Endothelial cell of umbilical vein (primary cell): ENCODE measurements around the gene BRICD5. TPM values are rescaled to one million over a fixed set of nuclear protein-coding genes. Genes with fewer than 3 reads are reported as not detected.

Source experiments
- BruUV-seq: library from RNA; stranded (reverse); fragments of 400-500 nt; replicated peaks from 2 replicates; lab custom pipeline; 2021; lab: Mats Ljungman, UMichigan
- CTCF ChIA-PET: fragments of 300-600, 350-600 bp; sonication (Branson Sonifier 250); formaldehyde crosslinking; loops from one replicate; lab custom pipeline; 2021; ENCODE audit warnings: antibody characterized with exemption, inconsistent platforms; lab: Charles Lee
- POLR2A ChIA-PET: fragments of 300-600, 350-600 bp; sonication (Branson Sonifier 250); formaldehyde crosslinking; loops from one replicate; lab custom pipeline; 2021; ENCODE audit warnings: antibody characterized with exemption, inconsistent platforms; lab: Charles Lee
- DNase-seq: peaks from one replicate; pipeline ENCODE4 v3.0.0-alpha.2; 2011; ENCODE audit warnings: low read depth, low spot score
- FAIRE-seq: peaks from 2 replicates; lab custom pipeline; 2011; peaks lifted over from hg19 to GRCh38; lab: Jason Lieb, UNC
- H2AFZ ChIP-seq: 2 replicates; pipeline ENCODE4 v1.6.0; 2012; ENCODE audit warnings: low read depth, low read length, control low read depth, inconsistent platforms
- H3K27ac ChIP-seq: 2 replicates; pipeline ENCODE4 v1.5.1; 2011; ENCODE audit warnings: low read depth, mild to moderate bottlenecking, control low read depth, low read length, moderate library complexity; ENCODE audit not compliant: insufficient read depth
- H3K27me3 ChIP-seq, 2 experiments: 2 replicates each; pipeline versions ENCODE4 v1.6.0 to v1.6.1; 2011; ENCODE audit warnings: low read length in 2 of 2, mixed read lengths in 1 of 2; ENCODE audit not compliant: control insufficient read depth in 2 of 2, insufficient read depth in 2 of 2
- H3K36me3 ChIP-seq, 2 experiments: 2 replicates in 1 of 2; 3 replicates in 1 of 2; pipeline ENCODE4 v1.5.1; 2011; ENCODE audit warnings: low read length in 2 of 2, mild to moderate bottlenecking in 1 of 2, moderate library complexity in 1 of 2; ENCODE audit not compliant: control insufficient read depth in 2 of 2, insufficient read depth in 2 of 2; ENCODE audit errors: extremely low read depth in 1 of 2
- H3K4me1 ChIP-seq: 3 replicates; pipeline ENCODE4 v1.5.1; 2011; ENCODE audit warnings: mild to moderate bottlenecking, low read length; ENCODE audit not compliant: control insufficient read depth, insufficient read depth; ENCODE audit errors: extremely low read depth
- H3K4me2 ChIP-seq: 2 replicates; pipeline ENCODE4 v1.6.1; 2011; ENCODE audit warnings: low read length, control low read depth, mixed read lengths; ENCODE audit not compliant: insufficient read depth
- H3K4me3 ChIP-seq, 3 experiments: fragments of 200-600 bp in 1 of 3; sonication (generic), shearing (Covaris generic) in 1 of 3; replicated peaks in 1 of 3; 2 replicates each; pipeline ENCODE4 v1.5.1; 2011 to 2016; ENCODE audit warnings: control low read depth in 3 of 3, low read length in 3 of 3, mild to moderate bottlenecking in 2 of 3, inconsistent platforms in 1 of 3, low read depth in 1 of 3, moderate library complexity in 1 of 3; ENCODE audit not compliant: insufficient read depth in 1 of 3
- H3K79me2 ChIP-seq: 2 replicates; pipeline ENCODE4 v1.6.0; 2012; ENCODE audit warnings: low read length, inconsistent platforms; ENCODE audit not compliant: control insufficient read depth, insufficient read depth
- H3K9ac ChIP-seq: replicated peaks from 2 replicates; pipeline ENCODE3; 2011; ENCODE audit warnings: low read length, control low read depth; ENCODE audit not compliant: insufficient read depth; ENCODE audit errors: extremely low read depth
- H3K9me1 ChIP-seq: replicated peaks from 3 replicates; pipeline ENCODE4 v1.6.0; 2011; ENCODE audit warnings: mild to moderate bottlenecking, low read length; ENCODE audit not compliant: control insufficient read depth, insufficient read depth; ENCODE audit errors: extremely low read depth
- H3K9me3 ChIP-seq: replicated peaks from 2 replicates; pipeline ENCODE4 v1.5.1; 2012; ENCODE audit warnings: low read length, inconsistent platforms; ENCODE audit not compliant: control insufficient read depth, insufficient read depth
- H4K20me1 ChIP-seq: replicated peaks from 2 replicates; pipeline ENCODE3; 2011; ENCODE audit warnings: mild to moderate bottlenecking, low read length; ENCODE audit not compliant: control insufficient read depth, insufficient read depth; ENCODE audit errors: extremely low read depth
- CTCF ChIP-seq, 2 donors: IDR thresholded peaks; 1 replicate in 1 of 2; 2 replicates in 1 of 2; pipeline ENCODE4 v1.5.1; 2011; ENCODE audit warnings: low read length in 2 of 2, mild to moderate bottlenecking in 2 of 2, moderate library complexity in 2 of 2, control low read depth in 1 of 2, inconsistent platforms in 1 of 2, low read depth in 1 of 2; ENCODE audit not compliant: insufficient read depth in 1 of 2; ENCODE audit errors: extremely low read depth in 1 of 2
- EZH2 ChIP-seq: IDR thresholded peaks from 2 replicates; pipeline ENCODE4 v1.6.1; 2012; ENCODE audit warnings: borderline replicate concordance, low read depth, mild to moderate bottlenecking, moderate library complexity, low read length, inconsistent platforms; ENCODE audit not compliant: severe bottlenecking
- GATA2 ChIP-seq: IDR thresholded peaks from 2 replicates; pipeline ENCODE4 v1.7.0; 2011; ENCODE audit warnings: low read depth, mild to moderate bottlenecking, moderate library complexity, mixed read lengths, low read length; ENCODE audit not compliant: insufficient read length, insufficient read depth
- JUN ChIP-seq: IDR thresholded peaks from 2 replicates; pipeline ENCODE4 v1.6.1; 2011; ENCODE audit warnings: borderline replicate concordance, low read depth; ENCODE audit not compliant: insufficient read length, insufficient read depth
- MAX ChIP-seq: IDR thresholded peaks from 2 replicates; pipeline ENCODE4 v1.6.1; 2011; ENCODE audit not compliant: insufficient read depth, insufficient read length
- POLR2A ChIP-seq: IDR thresholded peaks from 2 replicates; pipeline ENCODE4 v1.6.1; 2012; ENCODE audit warnings: low read depth, mild to moderate bottlenecking, control low read depth, low read length
- POLR2AphosphoS5 ChIP-seq: IDR thresholded peaks from 2 replicates; pipeline ENCODE4 v1.6.1; 2012; ENCODE audit warnings: low read depth, mild to moderate bottlenecking, control low read depth, low read length, moderate library complexity; ENCODE audit not compliant: insufficient read depth
- dilution Hi-C: fragments of 300-500 bp; cut with MboI; formaldehyde crosslinking; loops from one replicate; pipeline ENCODE4 v1.15.0; 2019; ENCODE audit warnings: low sequenced_read_pairs; ENCODE audit not compliant: extremely low pct_ligation_motif_present
- intact Hi-C: fragments of 100-400 bp; cut with micrococcal nuclease; formaldehyde crosslinking; loops from one replicate; pipeline ENCODE4 v1.10.0; 2022
- polyA plus RNA-seq, 4 experiments: library from polyadenylated mRNA; depleted of rRNA in 3 of 4; stranded (reverse) in 3 of 4; unstranded in 1 of 4; fragments of >200 nt; gene quantifications; 2 replicates each; pipeline versions ENCODE4 v1.2.1 to v1.2.3, GENCODE V29; 2011 to 2012; ENCODE audit warnings: missing spikeins in 1 of 4
- total RNA-seq: library from RNA; stranded (reverse); gene quantifications from 2 replicates; pipeline ENCODE4 v1.2.3, GENCODE V29; 2021

The BRICD5 gene
- total and polyA plus RNA-seq, 2 donors (not counting 3 experiments of a cell fraction or from before 2014, with no cell fraction given), result 5.6 to 8.4 TPM

GRCh38 chr16:2244301-2244700 is 33.6 kb upstream of the BRICD5 start:
- TF ChIP-seq POLR2A, result no peak
- no peak for TF ChIP-seq JUN
- no peak for TF ChIP-seq GATA2
- no peak for TF ChIP-seq EZH2
- TF ChIP-seq MAX, result no peak
- peak in 1 of 2 donors; percentile 3 for TF ChIP-seq CTCF (IDR thresholded peaks at IDR 0.05; ENCODE audit: extremely low read depth in 1 of 2, insufficient read depth in 1 of 2, low read depth in 1 of 2, low read length in 2 of 2)
- TF ChIP-seq POLR2AphosphoS5, result no peak
- no peak overlapping the region for H3K9ac ChIP-seq

More at GRCh38 chr16:2244301-2244700, 33.6 kb upstream of the BRICD5 start:
- Histone ChIP-seq H3K4me2 (no peak overlapping the region), H3K36me3 (peaks cover 12 to 33% of the 10 kb centered on the region in 2 experiments), H3K9me1 (no peaks in the 10 kb centered on the region), H2AFZ (no peak overlapping the region), H3K27me3 (no peaks in the 10 kb centered on the region), H4K20me1 (no peaks in the 10 kb centered on the region), H3K4me1 (no peaks in the 10 kb centered on the region), H3K79me2 (peaks cover 2% of the 10 kb centered on the region), H3K9me3 (no peaks in the 10 kb centered on the region), H3K27ac (no peak overlapping the region), H3K4me3 (no peak overlapping the region)
- dilution Hi-C loops (no loop called here), intact Hi-C loops (no loop called here)
- BruUV-seq, result no TSS peak
- CTCF ChIA-PET, result no interaction called here
- DNase-seq, result no peak
- no peak for FAIRE-seq
- POLR2A ChIA-PET, result no interaction called here
